Uterus (tissue), 4 donors: ENCODE measurements around the gene RAD51B. TPM values are rescaled to one million over a fixed set of nuclear protein-coding genes. Genes with fewer than 3 reads are reported as not detected.

Experiments
- DNase-seq, 2 donors: peaks; one replicate each; pipeline ENCODE4 v3.0.0-alpha.2; 2019 to 2020
- H3K27ac ChIP-seq, 2 donors: fragments of 200-600 bp; sonication (generic); 1 replicate in 1 of 2; 2 replicates in 1 of 2; pipeline ENCODE4 v1.5.1; 2016 to 2018
- H3K27me3 ChIP-seq, 2 donors: fragments of 200-600 bp; sonication (generic); one replicate each; pipeline ENCODE4 v1.5.1; 2018 to 2019; ENCODE audit warnings: control low read depth in 1 of 2
- H3K36me3 ChIP-seq, 2 donors: fragments of 200-600 bp; sonication (generic); one replicate each; pipeline ENCODE4 v1.5.1; 2019; ENCODE audit warnings: control low read depth in 1 of 2
- H3K4me1 ChIP-seq, 2 donors: fragments of 200-600 bp; sonication (generic); one replicate each; pipeline ENCODE4 v1.5.1; 2018 to 2019; ENCODE audit warnings: control low read depth in 1 of 2
- H3K4me3 ChIP-seq, 2 donors: fragments of 200-600 bp; sonication (generic); 1 replicate in 1 of 2; 2 replicates in 1 of 2; pipeline ENCODE4 v1.5.1; 2018 to 2019; ENCODE audit warnings: mild to moderate bottlenecking in 1 of 2
- H3K9me3 ChIP-seq, 2 donors: fragments of 200-600 bp; sonication (generic); one replicate each; pipeline ENCODE4 v1.5.1; 2019; ENCODE audit warnings: control low read depth in 1 of 2
- CTCF ChIP-seq, 4 experiments: fragments of 200-600 bp in 2 of 4; fragments of 450-650 bp in 2 of 4; sonication (generic) in 2 of 4; IDR thresholded peaks; one replicate each; pipeline ENCODE4 v1.5.1; 2016 to 2019; ENCODE audit warnings: antibody characterized with exemption in 4 of 4, mild to moderate bottlenecking in 2 of 4, moderate library complexity in 1 of 4
- POLR2A ChIP-seq, 2 donors: fragments of 450-650 bp; IDR thresholded peaks; one replicate each; pipeline ENCODE4 v1.6.1; 2016; ENCODE audit warnings: antibody characterized with exemption in 2 of 2, mild to moderate bottlenecking in 1 of 2, moderate library complexity in 1 of 2
- intact Hi-C: fragments of 100-400 bp; cut with DNase I; formaldehyde crosslinking; loops from one replicate; pipeline ENCODE4 v1.15.1; 2023; ENCODE audit warnings: low total_unique reads
- total RNA-seq, 4 donors: library from RNA; depleted of rRNA in 3 of 4; stranded (reverse); fragments of >200 nt in 3 of 4; gene quantifications; one replicate each; pipeline versions ENCODE4 v1.1.0 to v1.2.4, GENCODE V29; 2014 to 2023
- donor health status: DM: yes; HTN: yes; CAD: no.

RAD51B gene
- total RNA-seq, 4 donors from 2014 or later = 29.5 to 100.0 (median 70.3) TPM

GRCh38 chr14:68439676-68440075 is 620.1 kb downstream of the RAD51B start:
- Histone ChIP-seq H3K4me3 (no peak overlapping the region), H3K27me3 (no peaks in the 10 kb centered on the region), H3K9me3 (no peaks in the 10 kb centered on the region), H3K36me3 (no peaks in the 10 kb centered on the region), H3K4me1 (no peaks in the 10 kb centered on the region), H3K27ac (peak overlapping the region in 1 of 2 donors; percentile 41)
- intact Hi-C loops = no loop called here
- DNase-seq = no peak
- no peak for TF ChIP-seq POLR2A (IDR thresholded peaks at IDR 0.05)
- no peak for TF ChIP-seq CTCF (IDR thresholded peaks at IDR 0.05)

GRCh38 chr14:68440820-68441219 is 621.2 kb downstream of the RAD51B start:
- no peak for DNase-seq
- Histone ChIP-seq H3K4me3 (no peak overlapping the region), H3K4me1 (no peaks in the 10 kb centered on the region), H3K9me3 (no peaks in the 10 kb centered on the region), H3K27ac (no peak overlapping the region), H3K27me3 (no peaks in the 10 kb centered on the region), H3K36me3 (no peaks in the 10 kb centered on the region)
- TF ChIP-seq CTCF (IDR thresholded peaks at IDR 0.05) = no peak
- TF ChIP-seq POLR2A (IDR thresholded peaks at IDR 0.05) = no peak
- intact Hi-C loops = no loop called here

GRCh38 chr14:68441542-68441941 is 622.0 kb downstream of the RAD51B start:
- Histone ChIP-seq H3K27me3 (no peaks in the 10 kb centered on the region), H3K36me3 (no peaks in the 10 kb centered on the region), H3K4me1 (no peaks in the 10 kb centered on the region), H3K27ac (peak overlapping the region in 1 of 2 donors; percentile 62), H3K9me3 (no peaks in the 10 kb centered on the region), H3K4me3 (no peak overlapping the region)
- TF ChIP-seq POLR2A (IDR thresholded peaks at IDR 0.05) (no peak), CTCF (IDR thresholded peaks at IDR 0.05) (no peak)
- intact Hi-C loops = no loop called here
- no peak for DNase-seq

GRCh38 chr14:68442828-68443629 is 623.5 kb downstream of the RAD51B start:
- no peak for DNase-seq
- TF ChIP-seq POLR2A (IDR thresholded peaks at IDR 0.05) = no peak
- no peak for TF ChIP-seq CTCF (IDR thresholded peaks at IDR 0.05)
- Histone ChIP-seq H3K4me1 (no peaks in the 10 kb centered on the region), H3K9me3 (no peaks in the 10 kb centered on the region), H3K27me3 (no peaks in the 10 kb centered on the region), H3K4me3 (no peak overlapping the region), H3K27ac (peak overlapping the region; percentile 32 to 62), H3K36me3 (no peaks in the 10 kb centered on the region)
- intact Hi-C loops = no loop called here

GRCh38 chr14:68444449-68445168 is 625.0 kb downstream of the RAD51B start:
- H3K9me3 ChIP-seq = no peaks in the 10 kb centered on the region
- H3K4me1 ChIP-seq = no peaks in the 10 kb centered on the region
- no peaks in the 10 kb centered on the region for H3K36me3 ChIP-seq
- no peak for DNase-seq
- H3K27ac ChIP-seq = no peak overlapping the region
- TF ChIP-seq POLR2A (IDR thresholded peaks at IDR 0.05) = no peak
- H3K4me3 ChIP-seq = no peak overlapping the region
- intact Hi-C loops = no loop called here
- H3K27me3 ChIP-seq = no peaks in the 10 kb centered on the region
